ENCODE results near the gene FBN2. TPM values are rescaled to one million over a fixed set of nuclear protein-coding genes. Genes with fewer than 3 reads are reported as not detected.
A peak's percentile ranks its signal among the peaks of the same experiment; 100 is the strongest.

The FBN2 gene
- total RNA-seq, 1 experiment from 2014 or later = 0.22 TPM

GRCh38 chr5:128273736-128274135, 264.3 kb downstream of the FBN2 start:
- POLR2A ChIA-PET (ENCODE audit: unreplicated experiment) = no interaction called here
- no TSS peak for BruUV-seq (replicated peaks)
- peaks cover 15% of the 10 kb centered on the region; the same call in 1 of the 2 replicates for H3K4me1 ChIP-seq (replicated peaks; ENCODE audit: insufficient read depth)

GRCh38 chr5:128271859-128272464, 266.1 kb downstream of the FBN2 start:
- DNase-seq = peak; percentile 21 to 79
- no peak overlapping the region for H2AFZ ChIP-seq
- H3F3A ChIP-seq (ENCODE audit: insufficient read depth, low read depth) = no peaks in the 10 kb centered on the region
- no TSS peak for BruUV-seq (replicated peaks)
- H3K27ac ChIP-seq = no peak overlapping the region
- no peaks in the 10 kb centered on the region for H3K9me2 ChIP-seq (ENCODE audit: insufficient read depth)
- intact Hi-C loops (cut with micrococcal nuclease; ENCODE audit: unreplicated experiment) = no loop called here
- no peak overlapping the region for H3K4me3 ChIP-seq
- no peaks in the 10 kb centered on the region for H3K27me3 ChIP-seq (ENCODE audit: insufficient read depth, low read depth)
- CTCF ChIA-PET = no interaction called here
- no peaks in the 10 kb centered on the region for H4K20me1 ChIP-seq (ENCODE audit: insufficient read depth)
- no peaks in the 10 kb centered on the region for H3K9me3 ChIP-seq (ENCODE audit: insufficient read depth, low read depth)
- peaks cover 15% of the 10 kb centered on the region; the same call in 1 of the 2 replicates for H3K4me1 ChIP-seq (replicated peaks; ENCODE audit: insufficient read depth)
- POLR2A ChIA-PET (ENCODE audit: unreplicated experiment) = no interaction called here
- peak overlapping the region; percentile 15; the same call in 1 of the 2 replicates for H3K4me2 ChIP-seq
- TF ChIP-seq EZH2 (IDR thresholded peaks at IDR 0.05; ENCODE audit: low read depth) (no peak), CTCF (conservative IDR thresholded peaks at IDR 0.05) (no peak)
- H3K79me2 ChIP-seq (ENCODE audit: low read depth) = no peaks in the 10 kb centered on the region
- no peaks in the 10 kb centered on the region for H3K36me3 ChIP-seq (ENCODE audit: low read depth)

More at GRCh38 chr5:128273736-128274135, 264.3 kb downstream of the FBN2 start:
- no peak for TF ChIP-seq EZH2 (IDR thresholded peaks at IDR 0.05; ENCODE audit: low read depth)
- TF ChIP-seq CTCF (conservative IDR thresholded peaks at IDR 0.05) = no peak
- Histone ChIP-seq H3K9me3 (ENCODE audit: insufficient read depth, low read depth) (no peaks in the 10 kb centered on the region), H4K20me1 (ENCODE audit: insufficient read depth) (no peaks in the 10 kb centered on the region), H3K27ac (no peak overlapping the region), H3K27me3 (ENCODE audit: insufficient read depth, low read depth) (no peaks in the 10 kb centered on the region), H3K36me3 (ENCODE audit: low read depth) (no peaks in the 10 kb centered on the region), H3K79me2 (ENCODE audit: low read depth) (no peaks in the 10 kb centered on the region), H3K4me3 (no peak overlapping the region), H3F3A (ENCODE audit: insufficient read depth, low read depth) (no peaks in the 10 kb centered on the region), H2AFZ (no peak overlapping the region), H3K9me2 (ENCODE audit: insufficient read depth) (no peaks in the 10 kb centered on the region), H3K4me2 (no peak overlapping the region)
- CTCF ChIA-PET = no interaction called here
- no peak for DNase-seq
- intact Hi-C loops (cut with micrococcal nuclease; ENCODE audit: unreplicated experiment) = no loop called here

GRCh38 chr5:128271071-128271470, 267.0 kb downstream of the FBN2 start:
- Histone ChIP-seq H3K4me1 (replicated peaks; ENCODE audit: insufficient read depth) (peaks cover 7% of the 10 kb centered on the region; the same call in 1 of the 2 replicates), H3K9me2 (ENCODE audit: insufficient read depth) (no peaks in the 10 kb centered on the region), H3K27me3 (ENCODE audit: insufficient read depth, low read depth) (no peaks in the 10 kb centered on the region), H3K4me2 (no peak overlapping the region), H3K79me2 (ENCODE audit: low read depth) (no peaks in the 10 kb centered on the region), H4K20me1 (ENCODE audit: insufficient read depth) (no peaks in the 10 kb centered on the region), H3K36me3 (ENCODE audit: low read depth) (no peaks in the 10 kb centered on the region), H3F3A (ENCODE audit: insufficient read depth, low read depth) (no peaks in the 10 kb centered on the region), H3K4me3 (no peak overlapping the region), H3K27ac (no peak overlapping the region), H3K9me3 (ENCODE audit: insufficient read depth, low read depth) (no peaks in the 10 kb centered on the region), H2AFZ (no peak overlapping the region)
- intact Hi-C loops (cut with micrococcal nuclease; ENCODE audit: unreplicated experiment) = no loop called here
- ChIA-PET POLR2A (ENCODE audit: unreplicated experiment) (no interaction called here), CTCF (no interaction called here)
- no peak for DNase-seq
- TF ChIP-seq CTCF (conservative IDR thresholded peaks at IDR 0.05) (no peak), EZH2 (IDR thresholded peaks at IDR 0.05; ENCODE audit: low read depth) (no peak)
- BruUV-seq (replicated peaks) = no TSS peak
